Retinal pigment epithelial cell (primary cell): ENCODE data around the gene CPVL.
A peak's percentile ranks its signal among the peaks of the same experiment; 100 is the strongest.

Source experiments
- DNase-seq: peaks from one replicate; pipeline ENCODE4 v3.0.0-alpha.2; 2010; ENCODE audit warnings: low read depth
- H3K4me3 ChIP-seq: 2 replicates; pipeline ENCODE4 v1.5.1; 2011; ENCODE audit warnings: mild to moderate bottlenecking, low read length, control low read depth, moderate library complexity
- CTCF ChIP-seq: conservative IDR thresholded peaks from 2 replicates; pipeline ENCODE4 v1.5.1; 2011; ENCODE audit warnings: low read depth, low read length, control low read depth, inconsistent platforms

The CPVL gene

GRCh38 chr7:28976022-28976421 lies 170.3 kb downstream of the CPVL start:
- no peak for TF ChIP-seq CTCF
- no peak overlapping the region for H3K4me3 ChIP-seq
- DNase-seq, result no peak

- DNase-seq, result no peak
- H3K4me3 ChIP-seq, result no peak overlapping the region
- TF ChIP-seq CTCF, result no peak
Measured at GRCh38 chr7:28973591-28973990, 172.7 kb downstream of the CPVL start.

DNA sequence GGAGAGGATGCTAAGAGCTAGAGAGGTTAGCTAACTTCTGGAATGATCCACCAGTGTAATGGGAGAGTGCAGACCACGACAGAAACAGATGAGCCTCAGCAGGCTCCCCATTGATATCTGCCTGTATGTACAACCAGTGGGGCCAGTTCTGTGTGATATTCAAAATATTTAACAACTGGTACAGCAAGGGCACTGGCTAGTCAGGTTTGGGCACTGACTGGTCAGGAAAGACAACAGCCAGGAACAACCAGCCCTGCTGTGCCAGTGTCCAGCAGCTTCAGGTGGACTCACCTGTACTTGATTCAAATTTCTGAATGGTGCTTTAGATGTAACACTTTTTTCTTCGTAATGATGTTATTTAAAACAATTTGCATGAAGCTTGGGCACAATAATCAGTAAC lies 182.3 kb downstream of the CPVL start:
- no peak for DNase-seq
- no peak for TF ChIP-seq CTCF

GRCh38 chr7:28961972-28962371 lies 184.4 kb downstream of the CPVL start:
- no peak for DNase-seq
- no peak overlapping the region for H3K4me3 ChIP-seq
- no peak for TF ChIP-seq CTCF

More for the DNA sequence above, 182.3 kb downstream of the CPVL start:
- no peak overlapping the region for H3K4me3 ChIP-seq

DNA sequence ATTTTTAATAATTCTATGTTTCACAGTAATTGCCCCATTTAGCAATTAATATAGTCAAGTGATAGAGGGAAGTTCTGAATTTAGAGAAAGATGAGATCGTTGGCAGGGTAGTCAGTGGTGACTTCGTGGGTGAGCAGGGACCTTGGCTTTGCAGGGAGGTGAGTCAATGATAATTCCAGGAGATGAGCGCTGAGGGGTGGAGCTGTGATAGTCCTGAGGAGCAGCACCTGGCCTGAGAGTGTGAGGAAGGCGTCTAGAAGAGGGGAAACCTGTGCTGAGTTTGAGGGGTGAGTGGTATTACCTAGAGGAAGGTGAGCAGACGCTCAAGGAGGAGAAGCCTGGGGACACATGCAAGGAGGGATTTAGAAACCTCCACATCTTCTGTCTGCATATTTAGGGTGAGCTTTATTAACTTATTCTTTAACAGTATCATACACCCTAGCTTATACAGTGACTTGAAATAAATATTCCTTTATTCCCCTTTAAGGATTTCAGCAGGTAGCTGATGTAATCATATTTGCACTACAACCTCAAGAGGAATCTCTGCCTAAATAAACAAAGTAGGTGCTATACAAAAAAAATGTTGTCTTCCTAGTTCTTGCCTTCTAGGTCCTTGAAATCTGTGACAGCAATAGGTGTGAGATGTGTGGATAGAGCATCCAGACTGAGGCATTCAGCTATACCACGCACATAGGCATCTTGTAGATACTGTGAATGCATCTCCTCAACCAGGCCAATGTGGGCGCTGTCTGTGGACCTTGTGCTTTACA lies 186.1 kb downstream of the CPVL start:
- no peak overlapping the region for H3K4me3 ChIP-seq
- DNase-seq, result no peak
- TF ChIP-seq CTCF, result no peak

DNA sequence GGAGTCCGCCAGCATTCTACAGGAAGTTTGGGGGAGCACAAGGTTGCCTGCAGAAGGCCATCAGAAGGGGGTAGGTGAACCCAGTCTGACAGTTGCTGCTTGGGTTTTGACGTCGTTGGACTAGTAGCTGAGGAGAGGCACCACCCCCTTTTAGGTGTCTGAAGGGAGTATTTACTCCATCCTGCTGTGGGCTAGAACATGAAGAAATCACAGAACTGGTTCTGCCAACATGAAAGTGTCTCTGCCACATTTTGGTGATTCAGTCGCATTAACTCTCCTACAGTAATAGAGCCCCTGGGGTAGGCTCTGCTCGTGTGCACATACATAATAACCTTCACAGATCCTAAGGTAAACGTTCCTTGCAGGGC lies 187.4 kb downstream of the CPVL start:
- no peak for DNase-seq
- H3K4me3 ChIP-seq, result no peak overlapping the region
- TF ChIP-seq CTCF, result no peak

DNA sequence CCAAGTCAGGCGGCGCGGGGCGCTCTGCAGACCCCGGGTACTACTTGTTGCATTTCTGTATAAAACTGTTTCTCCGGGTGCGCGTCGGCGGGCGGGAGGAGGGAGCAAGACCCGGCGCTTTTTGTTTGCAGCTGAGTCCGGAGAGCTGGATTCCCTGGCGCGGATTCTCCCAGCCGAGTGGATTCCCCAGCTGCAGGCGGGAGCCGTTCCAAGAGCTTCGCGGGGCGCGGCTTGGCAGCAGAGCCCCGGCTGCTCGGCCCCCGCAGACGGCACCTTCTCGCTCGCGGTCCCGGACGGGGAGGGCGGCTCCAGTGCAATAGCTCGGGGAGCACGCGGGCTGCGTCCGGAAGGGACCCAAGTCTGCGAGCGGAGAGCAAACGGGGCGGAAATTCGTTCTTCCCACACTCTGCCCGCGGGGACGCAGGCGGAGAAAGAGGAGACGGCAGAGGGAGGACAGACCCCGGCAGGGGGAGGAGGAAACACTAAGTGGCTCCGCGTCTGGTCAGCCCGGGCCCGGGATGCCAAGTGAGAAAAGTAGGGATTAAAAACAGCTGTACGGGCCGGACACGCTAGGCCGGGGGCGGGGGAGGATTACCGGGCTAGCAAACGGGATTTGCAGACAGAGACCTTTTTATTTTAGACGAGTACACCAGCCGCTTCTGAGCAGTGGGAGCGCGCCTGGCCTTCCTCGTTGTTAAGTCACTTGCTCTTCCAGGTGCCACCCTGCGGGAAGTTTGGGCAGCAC lies 187.9 kb downstream of the CPVL start, which contains the start of gene TRIL:
TRIL (minus strand) TSS at position 96 of the 745 bp plus-strand sequence. CDS start 284 bp downstream, outside the sequence.
- no peak for TF ChIP-seq CTCF
- peak within 1 kb of the TSS; percentile 39 for H3K4me3 ChIP-seq
- no peak for DNase-seq
